Activated T-helper 2 cell treated with anti-CD3 and anti-CD28 coated beads, Interferon-gamma antibody, Interleukin-2, Interleukin-4, amounts not matched to agents 10 μg/mL and 5 μg/mL and 100 μg/mL, durations not matched to agents 14 hours and 24 hours and 36 hours (primary cell): ENCODE measurements around the gene KLF6. TPM values are rescaled to one million over a fixed set of nuclear protein-coding genes. Genes with fewer than 3 reads are reported as not detected.
A peak's percentile ranks its signal among the peaks of the same experiment; 100 is the strongest.

Experiments used
- DNase-seq: peaks from one replicate; pipeline ENCODE4 v3.0.0; 2021; ENCODE audit warnings: low spot score
- H3K27ac Mint-ChIP-seq: one replicate; pipeline ENCODE4 v1.8.0; 2021; ENCODE audit warnings: mixed read lengths
- H3K27me3 Mint-ChIP-seq: one replicate; pipeline ENCODE4 v1.8.0; 2021; ENCODE audit warnings: low read depth, mixed read lengths
- H3K36me3 Mint-ChIP-seq: one replicate; pipeline ENCODE4 v1.8.0; 2021; ENCODE audit warnings: low read depth, mixed read lengths
- H3K4me1 Mint-ChIP-seq: one replicate; pipeline ENCODE4 v1.8.0; 2021; ENCODE audit warnings: low read depth, mixed read lengths
- H3K4me3 Mint-ChIP-seq: one replicate; pipeline ENCODE4 v1.8.0; 2021; ENCODE audit warnings: low read depth, mild to moderate bottlenecking, moderate library complexity, mixed read lengths
- H3K9me3 Mint-ChIP-seq: one replicate; pipeline ENCODE4 v1.8.0; 2021; ENCODE audit warnings: mixed read lengths
- intact Hi-C: fragments of 100-400 bp; cut with micrococcal nuclease; formaldehyde crosslinking; loops from one replicate; pipeline ENCODE4 v1.15.1; 2023
- total RNA-seq: library from RNA; stranded (reverse); gene quantifications from 2 replicates; pipeline ENCODE4 v1.2.3, GENCODE V29; 2022

The KLF6 gene
- total RNA-seq, 1 donor from 2014 or later: 129 TPM

DNA sequence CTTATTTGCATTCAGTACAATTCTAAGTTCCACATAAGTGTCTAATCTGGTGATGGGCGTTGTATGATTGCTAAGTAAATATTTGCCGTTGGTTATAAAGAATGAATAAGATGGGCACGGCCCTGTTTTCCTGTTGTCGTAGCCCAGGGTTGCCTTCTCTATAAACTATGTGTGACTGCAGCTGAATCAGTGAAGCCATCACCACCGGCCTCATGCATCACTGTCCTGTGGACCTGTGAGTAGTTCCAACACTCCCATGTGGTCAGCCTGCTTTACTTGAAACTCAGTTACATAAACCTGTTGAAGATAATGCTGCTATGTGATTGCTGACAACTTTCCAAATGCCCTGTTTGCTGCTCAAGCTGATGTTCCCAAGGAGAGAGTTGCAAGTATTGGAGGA lies 21.6 kb upstream of the KLF6 start:
- Mint-ChIP-seq H3K9me3 (no peaks in the 10 kb centered on the region), H3K27me3 (no peaks in the 10 kb centered on the region), H3K27ac (peak overlapping the region; percentile 98), H3K36me3 (no peaks in the 10 kb centered on the region), H3K4me1 (peaks cover 75% of the 10 kb centered on the region), H3K4me3 (no peak overlapping the region)
- DNase-seq: no peak
- intact Hi-C loops: loop anchor here (10.0 kb wide), 2 partner anchors 438 to 968 kb away; no protein-coding TSS in a partner anchor

- DNase-seq: peak; percentile 42
- Mint-ChIP-seq H3K36me3 (no peaks in the 10 kb centered on the region), H3K9me3 (no peaks in the 10 kb centered on the region), H3K4me1 (peaks cover 70% of the 10 kb centered on the region), H3K4me3 (peak overlapping the region; percentile 3), H3K27ac (peak overlapping the region; percentile 98), H3K27me3 (no peaks in the 10 kb centered on the region)
- intact Hi-C loops: loop anchor here (1.0 to 10.0 kb wide), 7 partner anchors 9 to 969 kb away; no protein-coding TSS in a partner anchor
These were observed 20.9 kb upstream of the KLF6 start for GRCh38 chr10:3805791-3806461.

GRCh38 chr10:3805201-3805790 lies 20.3 kb upstream of the KLF6 start:
- intact Hi-C loops: loop anchor here (1.0 to 10.0 kb wide), 7 partner anchors 8 to 970 kb away; no protein-coding TSS in a partner anchor
- peak; percentile 64 for DNase-seq
- H3K36me3 Mint-ChIP-seq: no peaks in the 10 kb centered on the region
- no peaks in the 10 kb centered on the region for H3K27me3 Mint-ChIP-seq
- peaks cover 73% of the 10 kb centered on the region for H3K4me1 Mint-ChIP-seq
- H3K4me3 Mint-ChIP-seq: peak overlapping the region; percentile 63
- H3K27ac Mint-ChIP-seq: peak overlapping the region; percentile 98
- no peaks in the 10 kb centered on the region for H3K9me3 Mint-ChIP-seq

DNA sequence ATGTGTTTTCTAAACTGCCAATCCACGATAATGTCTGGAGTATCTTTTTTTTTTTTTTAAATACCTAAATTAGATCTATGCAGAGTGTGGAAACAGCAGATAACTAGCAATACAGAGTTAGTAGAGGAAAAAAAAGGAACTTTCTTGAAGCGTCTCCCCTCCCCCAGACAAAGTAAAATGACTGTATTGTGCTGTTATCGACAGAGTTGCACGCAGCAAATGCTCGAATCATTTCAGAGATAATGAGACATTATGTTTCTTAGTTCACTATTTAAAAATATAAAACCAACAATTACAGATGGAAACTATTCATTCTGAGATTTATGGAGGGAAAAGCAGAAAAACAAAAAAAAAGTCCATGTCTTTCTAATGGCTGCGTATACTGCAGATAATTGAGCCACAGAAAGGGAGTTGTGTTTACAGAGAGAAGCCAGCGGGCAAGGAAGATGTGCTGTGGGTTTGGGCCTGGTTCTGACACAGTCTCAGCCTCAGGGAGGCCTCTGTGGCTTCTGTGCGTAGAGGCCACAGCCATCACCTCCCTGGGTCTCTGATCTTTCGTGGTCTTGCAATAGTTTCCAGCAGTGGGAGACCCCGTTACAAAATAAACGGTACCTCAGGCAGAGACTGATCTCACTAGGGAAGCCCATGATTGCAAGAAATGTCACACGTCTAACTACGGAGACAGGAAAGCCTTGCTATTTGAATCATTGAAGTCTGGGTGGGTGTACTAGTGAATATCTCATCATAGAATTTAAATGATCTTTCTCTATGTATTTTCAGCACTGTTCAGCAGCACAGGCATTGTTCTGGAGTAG lies 19.1 kb upstream of the KLF6 start:
- Mint-ChIP-seq H3K27me3 (no peaks in the 10 kb centered on the region), H3K4me3 (peak overlapping the region; percentile 46), H3K9me3 (peaks cover 8% of the 10 kb centered on the region), H3K36me3 (peaks cover 5% of the 10 kb centered on the region), H3K27ac (peak overlapping the region; percentile 98), H3K4me1 (peaks cover 73% of the 10 kb centered on the region)
- intact Hi-C loops: loop anchor here (1.0 to 10.0 kb wide), 7 partner anchors 19 to 971 kb away; partner anchors contain the start of gene KLF6
- DNase-seq: peak; percentile 48

GRCh38 chr10:3803295-3803926 lies 18.4 kb upstream of the KLF6 start:
- intact Hi-C loops: loop anchor here (10.0 kb wide), 2 partner anchors 441 to 971 kb away; no protein-coding TSS in a partner anchor
- peak overlapping the region; percentile 98 for H3K27ac Mint-ChIP-seq
- H3K36me3 Mint-ChIP-seq: peaks cover 8% of the 10 kb centered on the region
- peaks cover 11% of the 10 kb centered on the region for H3K9me3 Mint-ChIP-seq
- peak overlapping the region; percentile 33 for H3K4me3 Mint-ChIP-seq
- H3K27me3 Mint-ChIP-seq: no peaks in the 10 kb centered on the region
- peaks cover 73% of the 10 kb centered on the region for H3K4me1 Mint-ChIP-seq
- DNase-seq: no peak

DNA sequence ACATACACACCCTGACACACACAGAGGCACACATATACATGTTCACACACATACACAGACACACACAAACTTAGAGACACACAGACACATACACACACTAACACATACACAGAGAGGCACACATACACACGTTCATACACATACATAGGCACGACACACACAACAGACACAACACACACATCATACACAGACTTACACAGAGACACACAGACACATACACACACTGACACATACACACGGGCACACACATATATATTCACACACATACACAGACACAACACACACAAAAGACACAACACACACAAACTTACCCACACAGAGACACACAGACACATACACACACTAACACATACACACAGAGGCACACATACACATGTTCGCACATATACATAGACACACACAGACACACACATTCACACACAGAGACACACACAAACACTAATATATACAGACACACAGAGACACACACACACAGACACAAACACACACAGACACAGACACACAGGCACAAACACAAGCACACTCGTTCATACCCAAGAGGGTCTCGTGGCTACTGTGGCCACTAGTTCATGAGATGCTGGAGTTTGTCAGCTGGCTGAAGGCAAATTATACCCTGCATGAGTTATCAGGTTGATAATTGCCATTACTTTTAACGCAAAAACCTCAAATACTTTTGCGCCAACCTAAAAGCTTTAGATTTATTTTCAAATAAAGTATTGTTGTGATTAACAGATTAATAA lies 17.7 kb upstream of the KLF6 start:
- Mint-ChIP-seq H3K4me3 (no peak overlapping the region), H3K9me3 (peaks cover 15% of the 10 kb centered on the region), H3K36me3 (peaks cover 11% of the 10 kb centered on the region), H3K27me3 (no peaks in the 10 kb centered on the region), H3K27ac (no peak overlapping the region), H3K4me1 (peaks cover 73% of the 10 kb centered on the region)
- intact Hi-C loops: loop anchor here (10.0 kb wide), 2 partner anchors 442 to 972 kb away; no protein-coding TSS in a partner anchor
- no peak for DNase-seq

GRCh38 chr10:3801558-3802192 lies 16.7 kb upstream of the KLF6 start:
- peaks cover 71% of the 10 kb centered on the region for H3K4me1 Mint-ChIP-seq
- no peak overlapping the region for H3K27ac Mint-ChIP-seq
- no peak overlapping the region for H3K4me3 Mint-ChIP-seq
- H3K36me3 Mint-ChIP-seq: peaks cover 15% of the 10 kb centered on the region
- peaks cover 16% of the 10 kb centered on the region for H3K9me3 Mint-ChIP-seq
- H3K27me3 Mint-ChIP-seq: no peaks in the 10 kb centered on the region
- DNase-seq: no peak
- intact Hi-C loops: loop anchor here (10.0 kb wide), 2 partner anchors 443 to 973 kb away; no protein-coding TSS in a partner anchor

GRCh38 chr10:3800586-3800985 lies 15.6 kb upstream of the KLF6 start:
- Mint-ChIP-seq H3K27me3 (no peaks in the 10 kb centered on the region), H3K36me3 (peaks cover 24% of the 10 kb centered on the region), H3K27ac (peak overlapping the region; percentile 25), H3K4me1 (peaks cover 69% of the 10 kb centered on the region), H3K4me3 (no peak overlapping the region), H3K9me3 (peaks cover 25% of the 10 kb centered on the region)
- DNase-seq: no peak
- intact Hi-C loops: loop anchor here (10.0 kb wide), 2 partner anchors 444 to 974 kb away; no protein-coding TSS in a partner anchor

GRCh38 chr10:3797750-3798149 lies 12.7 kb upstream of the KLF6 start:
- peaks cover 39% of the 10 kb centered on the region for H3K36me3 Mint-ChIP-seq
- no peaks in the 10 kb centered on the region for H3K27me3 Mint-ChIP-seq
- peak overlapping the region; percentile 58 for H3K4me3 Mint-ChIP-seq
- peaks cover 46% of the 10 kb centered on the region for H3K9me3 Mint-ChIP-seq
- intact Hi-C loops: loop anchor here (1.0 kb wide), 2 partner anchors 8 to 11 kb away; no protein-coding TSS in a partner anchor
- peak overlapping the region; percentile 96 for H3K27ac Mint-ChIP-seq
- peaks cover 53% of the 10 kb centered on the region for H3K4me1 Mint-ChIP-seq
- DNase-seq: no peak

DNA sequence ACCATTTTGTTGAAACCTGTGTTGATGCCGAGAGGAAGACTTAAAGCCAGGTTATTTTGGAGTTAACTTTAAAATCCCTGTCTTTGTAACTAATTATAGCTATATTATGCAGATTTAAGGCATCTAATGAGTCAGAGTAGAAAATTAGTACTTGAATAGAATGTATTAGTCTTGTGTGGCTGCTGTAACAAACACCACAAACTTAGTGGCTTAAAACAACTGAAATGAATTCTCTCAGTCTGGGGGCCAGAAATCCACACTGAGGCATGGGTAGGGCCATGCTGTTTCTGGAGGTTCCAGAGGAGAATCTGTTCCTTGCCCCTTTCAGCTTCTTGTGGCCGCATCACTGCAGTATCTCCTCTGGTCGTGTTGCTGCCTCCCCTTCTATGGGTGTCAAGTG lies 8.5 kb upstream of the KLF6 start:
- Mint-ChIP-seq H3K9me3 (peaks cover 48% of the 10 kb centered on the region), H3K27ac (no peak overlapping the region)

GRCh38 chr10:3792710-3793219 lies 7.8 kb upstream of the KLF6 start:
- peaks cover 28% of the 10 kb centered on the region for H3K4me1 Mint-ChIP-seq
- intact Hi-C loops: no loop called here

More for the DNA sequence above, 8.5 kb upstream of the KLF6 start:
- H3K4me3 Mint-ChIP-seq: no peak overlapping the region
- H3K27me3 Mint-ChIP-seq: no peaks in the 10 kb centered on the region
- no peak for DNase-seq
- peaks cover 36% of the 10 kb centered on the region for H3K4me1 Mint-ChIP-seq
- intact Hi-C loops: no loop called here
- peaks cover 45% of the 10 kb centered on the region for H3K36me3 Mint-ChIP-seq

More at GRCh38 chr10:3792710-3793219, 7.8 kb upstream of the KLF6 start:
- no peaks in the 10 kb centered on the region for H3K27me3 Mint-ChIP-seq
- DNase-seq: no peak
- no peak overlapping the region for H3K4me3 Mint-ChIP-seq
- H3K36me3 Mint-ChIP-seq: peaks cover 42% of the 10 kb centered on the region
- H3K9me3 Mint-ChIP-seq: peaks cover 45% of the 10 kb centered on the region
- peak overlapping the region; percentile 2 for H3K27ac Mint-ChIP-seq
